ENCODE results near the gene FARS2.

DNA sequence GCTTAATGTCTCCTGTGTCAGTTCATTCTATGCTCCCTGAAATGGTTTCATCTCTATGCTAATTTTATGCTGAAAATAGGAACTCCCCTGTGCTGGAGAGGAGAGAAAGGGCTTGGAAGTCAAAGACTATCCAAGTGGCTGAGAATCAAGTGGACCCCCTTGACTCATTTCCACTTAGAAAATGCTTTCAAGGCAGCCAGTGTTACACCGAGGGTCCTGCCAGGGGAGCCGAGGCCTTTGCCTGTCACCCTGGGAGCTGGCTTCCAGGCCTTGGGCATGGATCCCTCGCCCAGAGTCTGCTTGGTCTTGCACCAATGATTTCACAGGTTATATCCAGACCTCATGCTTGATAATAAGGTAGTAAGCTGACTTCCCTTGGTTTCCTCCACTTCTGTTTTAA lies 402.8 kb downstream of the FARS2 start:
- TF ChIP-seq POLR2AphosphoS5 (IDR thresholded peaks at IDR 0.05; ENCODE audit: low read depth, low read length) (no peak), POLR2A (IDR thresholded peaks at IDR 0.05; ENCODE audit: low read depth, low read length) (no peak)
